ENCODE data around the gene ZNRF1. TPM values are rescaled to one million over a fixed set of nuclear protein-coding genes. Genes with fewer than 3 reads are reported as not detected.

The ZNRF1 gene
- total RNA-seq, 1 donor from 2014 or later = 7.9 TPM

DNA sequence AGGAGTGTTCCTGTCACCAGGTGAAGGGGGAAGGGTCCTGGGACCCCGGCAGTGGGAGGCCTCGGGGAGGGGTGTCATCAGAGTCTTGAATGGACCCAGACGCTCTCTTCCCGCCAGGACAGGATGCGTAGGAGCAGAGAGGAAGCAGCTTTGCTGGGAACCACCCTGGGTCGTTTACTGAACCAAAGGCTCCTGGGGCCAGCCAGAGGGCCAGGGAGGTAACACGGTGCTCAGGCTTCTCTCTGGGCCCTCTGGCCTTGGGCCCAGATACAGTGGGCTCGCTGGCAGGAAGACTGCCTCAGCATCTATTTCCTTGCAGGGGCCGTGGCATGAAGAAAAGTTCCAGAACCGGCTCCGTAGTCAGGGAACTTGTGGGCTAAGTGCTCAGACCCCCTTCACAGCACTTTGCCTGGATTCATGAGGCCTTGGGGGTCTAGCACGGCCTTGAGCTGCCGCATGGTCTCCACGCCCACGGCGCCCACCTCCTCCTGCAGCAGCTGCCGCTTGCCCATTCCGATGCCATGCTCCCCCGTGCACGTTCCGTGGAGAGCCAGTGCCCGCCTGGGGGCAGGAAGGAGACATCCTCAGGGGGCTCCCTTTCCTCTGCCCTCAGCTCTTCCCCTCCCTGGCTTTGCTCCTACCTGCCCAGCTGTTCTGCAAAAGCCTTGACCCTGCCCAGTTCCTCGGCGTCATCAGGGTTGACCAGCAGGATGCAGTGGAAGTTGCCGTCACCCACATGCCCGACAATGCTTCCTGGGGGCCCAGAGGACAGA, 113.3 kb downstream of the ZNRF1 start:
- peak in 1 of 2 donors; percentile 47 for DNase-seq (ENCODE audit: low read depth in 2 of 2)

- DNase-seq (ENCODE audit: low read depth in 2 of 2) = no peak
Observed at GRCh38 chr16:75112734-75113491, 114.1 kb downstream of the ZNRF1 start.

- DNase-seq (ENCODE audit: low read depth in 2 of 2) = no peak
Observed at GRCh38 chr16:75113541-75114121, 114.8 kb downstream of the ZNRF1 start.

- DNase-seq (ENCODE audit: low read depth in 2 of 2) = no peak
Observed at GRCh38 chr16:75114179-75114945, 115.5 kb downstream of the ZNRF1 start.

GRCh38 chr16:75114946-75115825, 116.4 kb downstream of the ZNRF1 start:
- no peak for DNase-seq (ENCODE audit: low read depth in 2 of 2)

- peak; percentile 60 to 70 for DNase-seq (ENCODE audit: low read depth in 2 of 2)
Observed at GRCh38 chr16:75116081-75116910, 117.5 kb downstream of the ZNRF1 start, which contains the start of gene LDHD. LDHD (minus strand) TSS chr16:75116780; CDS start chr16:75116720, 60 bp downstream.

DNA sequence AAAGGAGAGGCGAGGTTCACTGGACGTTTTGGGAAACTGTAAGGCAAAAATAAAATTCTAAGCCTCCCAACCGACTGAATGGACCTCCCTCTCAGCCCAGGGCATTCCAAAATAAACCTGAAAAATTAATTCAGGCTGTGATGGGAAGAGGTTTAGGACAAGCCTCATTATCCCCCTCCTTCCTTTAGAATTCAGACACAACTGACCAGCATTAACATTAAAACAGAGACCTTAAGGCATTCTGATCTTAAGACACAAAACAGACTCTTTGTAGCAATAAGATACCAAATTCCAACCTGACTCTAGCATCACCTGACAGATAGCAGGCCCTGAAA, 118.1 kb downstream of the ZNRF1 start:
- DNase-seq (ENCODE audit: low read depth in 2 of 2) = no peak

DNA sequence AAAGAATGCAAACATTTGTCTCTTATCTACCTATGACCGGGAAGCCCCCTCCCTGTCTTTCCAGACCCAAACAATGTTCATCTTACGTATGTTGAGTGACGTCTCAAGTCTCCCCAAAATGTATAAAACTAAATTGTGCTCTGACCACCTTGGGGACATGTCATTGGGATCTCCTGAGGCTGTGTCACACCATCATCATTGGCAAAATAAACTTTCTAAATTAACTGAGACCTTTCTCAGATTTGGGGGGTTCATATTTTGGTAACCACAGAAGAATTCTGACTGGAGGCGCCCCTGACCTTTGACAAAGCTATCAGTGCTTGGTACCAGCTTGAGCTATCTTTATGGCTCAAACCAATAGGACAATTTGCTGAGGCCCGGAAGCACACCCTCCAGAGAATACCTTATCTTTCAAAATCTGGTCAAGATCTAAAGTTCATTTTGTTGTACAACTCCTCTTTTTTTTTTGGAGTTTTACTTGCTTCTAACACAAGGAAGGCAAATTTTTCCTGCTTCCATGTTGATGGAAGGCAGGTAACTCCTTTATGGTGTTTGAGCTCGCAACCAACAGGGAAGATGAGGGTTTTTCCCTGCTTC, 120.2 kb downstream of the ZNRF1 start:
- no peak for DNase-seq (ENCODE audit: low read depth in 2 of 2)

- DNase-seq (ENCODE audit: low read depth in 2 of 2) = no peak
Observed at GRCh38 chr16:75120253-75120652, 121.4 kb downstream of the ZNRF1 start.

DNA sequence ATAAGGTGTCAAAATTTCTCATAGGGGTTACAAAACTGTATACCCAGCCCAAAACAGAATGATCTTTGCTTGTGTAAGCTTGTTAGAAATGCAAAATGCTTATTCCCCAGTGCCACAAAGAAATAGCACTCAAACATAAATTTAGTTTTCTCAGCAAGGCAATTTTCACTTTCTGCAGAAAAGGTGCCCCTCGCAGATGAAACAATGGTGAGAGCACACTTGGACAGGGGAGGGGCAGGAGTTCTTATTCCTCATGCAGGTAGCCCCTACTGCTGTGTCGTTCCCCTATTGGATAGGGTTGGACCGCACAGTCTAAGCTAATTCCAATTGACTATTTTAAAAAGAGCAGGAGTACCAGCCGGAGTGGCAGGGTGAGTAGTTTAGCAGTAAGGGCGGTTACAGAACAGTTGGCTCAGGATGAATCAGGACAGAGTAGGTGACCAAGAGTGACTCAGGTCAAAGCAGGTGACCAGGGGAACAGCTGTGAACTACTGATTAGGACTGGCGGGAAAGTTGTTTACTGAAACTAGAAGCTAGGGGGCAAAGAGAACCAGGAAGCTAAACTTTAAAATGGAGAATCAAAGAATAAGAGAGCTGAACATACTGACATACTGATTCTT, 123.2 kb downstream of the ZNRF1 start:
- DNase-seq (ENCODE audit: low read depth in 2 of 2) = no peak

GRCh38 chr16:75122609-75123008, 123.8 kb downstream of the ZNRF1 start:
- DNase-seq (ENCODE audit: low read depth in 2 of 2) = no peak

- no peak for DNase-seq (ENCODE audit: low read depth in 2 of 2)
Observed at GRCh38 chr16:75127713-75128415, 129.0 kb downstream of the ZNRF1 start.

GRCh38 chr16:75129421-75130149, 130.8 kb downstream of the ZNRF1 start:
- peak in 1 of 2 donors; percentile 63 for DNase-seq (ENCODE audit: low read depth in 2 of 2)

DNA sequence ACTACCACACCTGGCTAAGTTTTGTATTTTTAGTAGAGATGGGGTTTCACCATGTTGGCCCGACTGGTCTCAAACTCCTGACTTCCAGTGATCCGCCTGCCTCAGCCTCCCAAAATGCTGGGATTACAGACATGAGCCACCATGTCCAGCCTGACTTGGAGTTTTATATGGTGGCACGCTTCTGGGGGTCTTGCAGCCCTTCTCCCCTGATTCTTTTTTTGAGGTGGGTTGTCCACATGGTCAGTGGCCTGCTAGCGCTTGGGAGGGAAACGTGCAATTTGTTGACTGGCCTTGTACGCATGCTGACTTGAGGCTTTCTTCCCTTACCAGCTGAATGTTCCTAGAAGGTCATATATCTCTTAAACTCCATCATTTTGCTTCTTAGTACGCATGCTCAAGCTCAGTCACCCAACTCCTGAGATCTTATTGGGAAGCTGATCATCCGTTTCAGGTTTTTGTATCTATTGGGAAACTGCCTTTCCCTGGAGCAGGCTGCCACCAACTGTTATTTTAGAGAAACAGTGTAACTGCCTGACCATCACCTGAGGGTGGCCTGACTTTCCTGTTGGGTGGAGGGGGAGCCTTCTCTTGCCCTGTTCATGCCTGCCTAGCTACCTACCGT, 131.4 kb downstream of the ZNRF1 start:
- DNase-seq (ENCODE audit: low read depth in 2 of 2) = no peak

GRCh38 chr16:75131081-75131480, 132.3 kb downstream of the ZNRF1 start:
- no peak for DNase-seq (ENCODE audit: low read depth in 2 of 2)

DNA sequence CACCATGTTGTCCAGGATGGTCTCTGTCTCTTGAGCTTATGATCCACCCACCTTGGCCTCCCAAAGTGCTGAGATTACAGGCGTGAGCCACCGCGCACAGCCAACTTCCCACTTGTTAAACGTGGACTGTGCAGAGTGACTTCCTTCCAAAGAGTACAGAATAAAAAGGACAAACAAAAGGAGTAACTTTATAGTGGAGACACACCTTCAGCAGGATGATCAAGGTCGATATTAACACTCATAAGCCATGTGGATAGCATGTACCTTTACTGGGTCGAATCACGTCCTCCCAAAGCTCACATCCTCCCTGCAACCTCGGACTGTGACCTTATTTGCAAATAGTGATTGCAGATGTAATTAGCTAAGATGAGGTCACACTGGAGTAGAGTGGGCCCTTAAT, 139.4 kb downstream of the ZNRF1 start:
- no peak for DNase-seq (ENCODE audit: low read depth in 2 of 2)

DNA sequence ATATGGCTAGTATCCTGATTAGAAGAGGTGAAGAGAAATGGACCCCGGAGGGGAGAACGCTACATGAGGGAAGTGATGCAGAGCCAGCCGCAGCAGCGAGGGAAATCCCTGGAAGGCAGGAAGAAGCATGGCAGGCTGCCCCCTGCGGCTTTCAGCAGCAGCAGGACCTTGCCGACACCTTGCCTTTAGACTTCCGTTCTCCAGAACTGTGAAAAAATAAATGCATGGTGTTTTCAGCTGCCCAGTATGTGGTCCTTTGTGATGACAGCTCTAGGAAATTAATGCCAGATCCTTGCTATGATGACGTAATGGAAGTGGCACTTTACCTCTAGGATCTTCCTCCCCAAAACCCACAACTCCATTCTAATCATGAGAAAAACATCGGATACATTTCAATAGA, 139.8 kb downstream of the ZNRF1 start:
- DNase-seq (ENCODE audit: low read depth in 2 of 2) = peak; percentile 21 to 35
